Measurements from ENCODE around the gene PDXK.

PDXK gene

GRCh38 chr21:43785134-43785533 is 66.2 kb downstream of the PDXK start:
- DNase-seq = no peak

DNA sequence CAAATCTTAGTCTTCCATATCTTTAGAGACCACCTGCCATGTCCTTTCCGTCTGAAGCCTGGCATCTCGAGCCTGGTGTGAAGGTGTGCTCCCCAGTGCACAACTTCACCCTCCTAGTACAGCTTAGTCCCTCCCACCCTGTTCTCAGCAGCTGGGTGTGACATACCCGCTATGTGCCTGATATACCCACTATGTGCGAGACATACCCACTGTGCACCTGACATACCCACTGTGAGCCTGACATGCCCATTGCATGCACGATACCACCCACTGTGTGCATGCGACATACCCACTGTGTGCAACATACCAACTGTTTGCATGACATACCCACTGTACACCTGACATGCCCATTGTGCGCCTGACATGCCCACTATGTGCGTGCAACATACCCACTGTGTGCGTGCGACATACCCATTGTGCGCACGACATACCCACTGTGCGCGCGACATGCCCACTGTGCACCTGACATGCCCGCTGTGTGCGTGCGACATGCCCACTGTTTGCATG is 67.4 kb downstream of the PDXK start:
- no peak for DNase-seq

GRCh38 chr21:43786807-43787440 is 68.0 kb downstream of the PDXK start:
- DNase-seq = no peak

GRCh38 chr21:43789276-43790009 is 70.5 kb downstream of the PDXK start, which contains the start of gene RRP1:
TSS of gene RRP1 (plus strand) at chr21:43789577. CDS start at chr21:43789630, 53 bp downstream.
- DNase-seq = peak; percentile 98

DNA sequence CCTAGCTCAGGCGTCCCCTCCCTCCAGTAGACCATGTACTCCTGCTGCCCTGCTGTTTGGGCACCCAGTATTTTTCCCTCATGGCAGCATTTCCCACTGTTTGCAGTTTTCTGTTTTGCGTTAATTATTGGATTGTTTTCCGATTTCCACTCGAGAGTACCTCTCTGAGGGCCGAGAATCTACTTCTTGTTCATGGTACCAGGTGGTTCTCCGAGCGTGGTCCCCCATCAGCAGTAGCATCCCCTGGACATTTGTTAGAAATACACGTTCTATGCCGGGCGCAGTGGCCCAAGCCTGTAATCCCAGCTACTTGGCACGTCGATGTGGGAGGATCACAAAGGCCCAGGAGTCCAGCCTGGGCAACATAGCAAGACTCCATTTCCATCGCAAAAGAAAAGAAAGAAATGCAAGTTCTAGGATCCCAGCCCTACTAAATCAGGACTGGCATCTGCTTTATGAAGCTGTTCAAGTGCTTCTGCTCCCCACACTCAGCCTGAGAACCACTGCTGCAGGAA is 71.1 kb downstream of the PDXK start:
- peak; percentile 52 for DNase-seq

GRCh38 chr21:43792406-43792805 is 73.5 kb downstream of the PDXK start:
- DNase-seq = no peak

GRCh38 chr21:43793243-43793642 is 74.3 kb downstream of the PDXK start:
- no peak for DNase-seq

DNA sequence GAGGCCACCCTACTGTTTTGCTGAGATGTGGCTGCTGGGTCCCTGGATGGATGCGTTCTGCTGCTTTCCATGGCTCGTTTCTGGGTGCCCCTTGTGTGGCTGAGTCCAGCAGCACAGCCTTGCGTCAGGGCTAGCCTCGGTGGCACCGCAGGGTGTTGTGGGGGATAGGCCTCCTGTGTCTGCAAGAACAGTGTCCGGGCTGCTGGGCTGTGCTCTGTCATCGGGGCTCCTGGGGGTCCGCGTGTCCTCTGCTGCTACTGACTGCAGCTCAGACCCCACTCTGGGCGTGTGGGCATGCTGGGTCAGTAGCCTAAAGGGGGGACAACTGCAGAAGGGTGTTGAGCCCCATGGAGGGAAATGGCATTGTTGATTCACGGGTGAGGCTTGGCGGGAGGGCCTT is 75.4 kb downstream of the PDXK start:
- no peak for DNase-seq

GRCh38 chr21:43794857-43795256 is 75.9 kb downstream of the PDXK start:
- DNase-seq = no peak

DNA sequence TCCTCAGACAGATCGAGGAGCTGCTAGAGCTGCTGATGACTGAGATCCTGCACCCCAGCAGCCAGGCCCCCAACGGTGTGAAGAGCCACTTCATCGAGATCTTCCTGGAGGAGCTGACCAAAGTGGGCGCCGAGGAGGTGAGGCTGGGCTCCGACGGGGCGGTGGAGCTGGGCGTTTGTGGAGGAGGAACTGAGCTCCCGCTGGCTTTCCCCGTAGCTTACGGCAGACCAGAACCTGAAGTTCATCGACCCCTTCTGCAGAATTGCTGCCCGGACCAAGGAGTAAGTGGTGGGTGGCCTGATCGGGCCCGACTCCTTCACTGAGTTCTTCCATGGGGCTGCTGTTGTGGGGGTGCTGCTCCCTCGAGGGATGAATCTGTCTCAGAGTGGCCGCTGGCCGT is 78.5 kb downstream of the PDXK start:
- DNase-seq = no peak

DNA sequence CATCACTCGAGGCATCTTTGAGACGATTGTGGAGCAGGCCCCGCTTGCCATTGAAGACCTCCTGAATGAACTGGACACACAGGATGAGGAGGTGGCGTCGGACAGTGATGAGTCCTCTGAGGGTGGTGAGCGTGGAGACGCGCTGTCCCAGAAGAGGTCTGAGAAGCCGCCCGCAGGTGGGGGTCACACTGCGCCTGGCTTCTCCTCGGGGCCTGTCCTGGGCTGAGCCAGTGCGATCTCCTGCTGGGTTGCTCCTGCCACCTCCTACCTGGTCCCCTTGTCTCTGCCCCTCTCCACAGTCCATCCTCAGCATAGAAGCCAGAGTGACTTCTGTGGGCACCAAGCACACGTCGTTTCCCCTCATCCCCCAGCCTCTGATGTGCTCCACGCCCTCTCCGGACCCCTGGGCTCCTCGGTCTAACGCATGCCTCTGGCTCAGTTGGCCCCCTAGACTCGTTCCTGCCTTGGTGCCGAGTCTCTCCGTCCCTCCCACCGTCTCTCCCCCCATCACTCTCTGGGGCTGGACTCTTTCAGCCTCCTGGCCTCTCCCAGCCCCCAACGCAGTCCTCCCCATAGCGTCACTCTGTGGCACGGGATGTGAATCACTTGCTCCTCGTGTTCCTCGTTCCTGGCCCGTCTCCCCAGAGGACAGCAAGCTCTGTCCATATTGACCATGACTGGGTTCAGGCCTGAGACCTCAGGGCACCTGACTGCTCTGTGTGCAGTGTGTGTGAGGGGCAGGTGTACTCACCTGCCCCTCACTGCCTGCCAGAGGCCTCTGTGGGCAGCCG is 79.2 kb downstream of the PDXK start:
- DNase-seq = no peak

GRCh38 chr21:43799301-43799840 is 80.4 kb downstream of the PDXK start:
- no peak for DNase-seq

GRCh38 chr21:43800124-43800523 is 81.2 kb downstream of the PDXK start:
- no peak for DNase-seq

DNA sequence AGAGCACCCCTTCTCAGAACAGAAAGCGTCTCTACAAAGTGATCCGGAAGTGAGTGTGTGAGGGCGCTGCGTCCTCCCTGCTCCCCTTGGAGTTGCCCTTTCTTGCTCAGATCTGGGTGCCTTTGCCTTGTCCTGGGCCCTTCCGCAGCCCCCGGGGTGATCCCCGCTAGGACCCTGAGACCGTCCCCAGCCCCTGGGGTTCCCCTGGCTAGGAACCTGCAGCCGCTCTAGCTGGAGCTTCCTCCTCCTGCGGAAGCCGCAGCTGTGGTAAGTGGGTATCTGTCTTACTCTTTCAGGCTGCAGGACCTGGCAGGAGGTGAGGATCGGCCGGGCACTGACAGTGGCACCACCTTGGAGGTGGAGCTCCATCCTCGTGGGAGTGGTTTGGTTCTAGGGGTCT is 81.6 kb downstream of the PDXK start:
- no peak for DNase-seq

- DNase-seq = no peak
Observed at GRCh38 chr21:43801006-43801783, 82.3 kb downstream of the PDXK start.

DNA sequence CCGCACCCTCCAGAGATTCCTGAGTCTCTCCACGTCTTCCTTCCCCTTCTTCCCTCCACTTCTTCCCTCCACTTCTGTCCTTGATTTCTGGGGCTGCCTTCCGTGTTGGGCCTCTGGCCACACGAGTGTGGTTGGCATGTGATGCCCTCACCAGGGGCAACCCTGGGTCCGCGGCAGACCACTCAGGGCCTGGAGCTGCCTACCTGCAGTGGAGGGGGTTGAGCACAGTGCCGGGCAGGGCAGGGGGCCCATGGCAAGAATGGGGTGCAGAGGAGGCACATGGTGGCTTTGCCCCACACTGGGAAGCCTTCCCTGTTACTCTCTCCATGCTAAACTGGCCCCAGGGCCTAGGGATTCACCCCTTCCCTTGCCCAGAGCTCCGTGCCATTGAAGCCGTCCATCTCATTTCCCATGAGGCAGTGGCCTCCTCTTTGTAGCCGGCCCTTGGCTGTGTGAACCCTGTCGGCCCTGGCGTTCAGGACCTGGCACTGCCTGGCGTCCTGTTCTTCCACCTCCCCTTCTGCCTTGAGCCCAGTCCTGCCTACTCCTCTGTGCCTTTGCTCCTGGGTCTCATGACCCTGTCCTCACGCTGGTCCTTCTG is 83.9 kb downstream of the PDXK start:
- no peak for DNase-seq

DNA sequence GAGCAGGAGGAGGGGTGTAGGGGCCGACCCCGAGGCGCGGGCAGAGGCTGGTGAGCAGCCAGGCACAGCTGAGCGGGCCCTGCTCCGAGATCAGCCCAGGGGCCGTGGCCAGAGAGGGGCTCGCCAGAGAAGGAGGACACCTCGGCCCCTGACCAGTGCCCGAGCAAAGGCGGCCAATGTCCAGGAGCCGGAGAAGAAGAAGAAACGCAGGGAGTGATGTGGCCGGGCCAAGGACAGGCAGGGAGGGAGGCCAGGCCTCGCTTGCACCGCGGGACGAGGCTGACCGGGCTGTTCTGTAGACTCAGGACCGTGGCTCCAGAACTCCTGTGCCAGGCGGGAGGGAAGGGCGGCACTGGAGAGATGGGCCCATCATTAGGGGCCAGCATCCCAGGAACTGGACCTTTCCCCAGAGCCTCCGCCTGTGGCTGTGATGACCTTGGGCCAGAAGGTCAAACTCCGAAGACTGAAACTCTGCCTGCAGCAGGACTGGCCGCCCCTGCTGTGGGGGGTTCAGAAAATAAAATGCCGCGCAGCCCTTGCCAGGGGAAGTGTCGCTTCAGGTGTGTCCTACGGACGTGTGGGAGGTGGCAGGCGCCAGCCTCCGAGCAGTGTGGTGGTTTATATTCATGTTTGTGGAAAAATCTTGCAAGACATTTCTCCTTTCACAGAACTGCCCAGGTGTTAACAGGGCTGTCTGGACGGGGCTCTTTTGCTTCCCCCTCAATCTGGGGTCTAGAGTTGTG is 84.8 kb downstream of the PDXK start:
- no peak for DNase-seq

DNA sequence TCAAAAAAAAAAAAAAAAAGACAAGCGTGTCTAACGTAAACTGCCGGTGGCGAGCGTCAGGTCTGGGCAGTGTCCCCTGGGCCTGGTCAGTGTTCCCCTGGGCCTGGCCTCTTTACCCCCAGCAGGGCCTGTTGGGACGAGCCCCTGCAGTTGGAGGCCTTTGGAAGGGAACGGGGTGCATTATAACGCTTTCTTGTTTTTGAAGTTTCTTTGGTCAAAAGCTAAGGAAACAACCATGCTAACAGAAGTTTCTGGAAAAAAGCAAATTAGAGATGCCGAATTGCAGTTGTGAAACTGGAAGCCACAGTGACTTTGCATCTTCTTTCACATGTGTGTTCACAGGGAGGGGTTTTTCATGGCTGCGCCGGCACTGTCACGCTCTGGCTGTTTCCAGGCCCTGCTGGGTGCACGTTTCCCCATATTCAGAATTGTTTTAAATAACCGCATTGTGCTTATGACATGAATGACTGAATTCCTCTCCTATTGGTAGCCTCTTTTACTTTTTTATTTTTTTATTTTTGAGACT is 86.4 kb downstream of the PDXK start:
- no peak for DNase-seq

- DNase-seq = no peak
Observed at GRCh38 chr21:43806017-43806710, 87.2 kb downstream of the PDXK start.

GRCh38 chr21:43808367-43808766 is 89.4 kb downstream of the PDXK start:
- no peak for DNase-seq

All from NCI-H69 (cell line).